ENCODE results near the gene BAIAP2L1.
"Not testable (repeated sequence)": the region's sequence is repeated elsewhere in the genome, so short reads cannot be mapped to it uniquely, and the experiment has no call there.

Gene BAIAP2L1

DNA sequence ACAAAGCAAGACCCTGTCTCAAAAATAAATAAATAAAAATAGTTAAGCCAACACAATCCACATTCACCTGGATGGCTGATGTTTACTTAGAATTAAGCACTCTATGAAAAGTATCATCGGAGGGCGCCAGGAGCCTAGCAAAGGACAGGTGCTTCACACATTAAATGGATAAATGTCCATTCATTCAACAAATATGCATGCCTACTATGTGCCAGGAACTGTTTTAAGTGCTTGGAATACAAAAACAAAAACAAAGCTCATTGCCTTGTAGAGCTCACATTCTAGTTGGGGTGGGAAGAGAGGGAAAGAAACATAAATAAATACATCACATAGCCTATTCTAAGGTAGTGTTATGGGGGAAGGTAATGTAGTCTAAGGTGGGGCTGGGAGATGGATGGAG, 4.1 kb downstream of the BAIAP2L1 start:
- no peak overlapping the region for H3K4me3 ChIP-seq (replicated peaks; ENCODE audit: low read depth, low read length)
- DNase-seq (ENCODE audit: extremely low read depth, low read depth) = no peak
- TF ChIP-seq CTCF (IDR thresholded peaks at IDR 0.05; ENCODE audit: low read depth, low read length, missing control alignments) = no peak

- H3K4me3 ChIP-seq (replicated peaks; ENCODE audit: low read depth, low read length) = no peak overlapping the region
- no peak for TF ChIP-seq CTCF (IDR thresholded peaks at IDR 0.05; ENCODE audit: low read depth, low read length, missing control alignments)
- DNase-seq (ENCODE audit: extremely low read depth, low read depth) = no peak
Observed at GRCh38 chr7:98395951-98396350, 4.9 kb downstream of the BAIAP2L1 start.

- no peak for TF ChIP-seq CTCF (IDR thresholded peaks at IDR 0.05; ENCODE audit: low read depth, low read length, missing control alignments)
- H3K4me3 ChIP-seq (replicated peaks; ENCODE audit: low read depth, low read length) = no peak overlapping the region
Observed at GRCh38 chr7:98395481-98395880, 5.4 kb downstream of the BAIAP2L1 start.

DNA sequence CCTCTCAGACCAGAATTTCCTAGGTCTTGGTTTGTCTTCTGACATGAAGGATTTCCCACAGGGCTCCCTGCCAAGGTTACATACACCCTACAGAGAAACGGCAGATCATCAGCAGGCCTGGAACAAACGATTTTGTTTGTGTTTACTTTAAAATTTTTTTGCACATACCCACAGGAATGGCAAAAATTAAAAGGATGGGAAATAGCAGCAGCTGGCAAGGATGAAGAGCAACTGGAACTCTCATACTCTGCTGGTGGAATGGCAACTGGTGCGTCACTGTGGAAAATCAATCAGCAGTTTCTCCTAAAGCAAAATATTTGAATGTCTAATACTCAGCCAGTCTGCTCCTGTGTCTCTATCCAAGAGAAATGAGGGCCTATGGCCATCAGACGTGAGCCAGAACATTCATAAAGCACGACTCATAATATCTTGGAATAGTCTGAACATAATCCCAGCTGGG, 6.5 kb downstream of the BAIAP2L1 start:
- DNase-seq (ENCODE audit: extremely low read depth, low read depth) = peak; percentile 43
- no peak overlapping the region for H3K4me3 ChIP-seq (replicated peaks; ENCODE audit: low read depth, low read length)
- TF ChIP-seq CTCF (IDR thresholded peaks at IDR 0.05; ENCODE audit: low read depth, low read length, missing control alignments) = no peak

More at GRCh38 chr7:98395481-98395880, 5.4 kb downstream of the BAIAP2L1 start:
- no peak for DNase-seq (ENCODE audit: extremely low read depth, low read depth)

DNA sequence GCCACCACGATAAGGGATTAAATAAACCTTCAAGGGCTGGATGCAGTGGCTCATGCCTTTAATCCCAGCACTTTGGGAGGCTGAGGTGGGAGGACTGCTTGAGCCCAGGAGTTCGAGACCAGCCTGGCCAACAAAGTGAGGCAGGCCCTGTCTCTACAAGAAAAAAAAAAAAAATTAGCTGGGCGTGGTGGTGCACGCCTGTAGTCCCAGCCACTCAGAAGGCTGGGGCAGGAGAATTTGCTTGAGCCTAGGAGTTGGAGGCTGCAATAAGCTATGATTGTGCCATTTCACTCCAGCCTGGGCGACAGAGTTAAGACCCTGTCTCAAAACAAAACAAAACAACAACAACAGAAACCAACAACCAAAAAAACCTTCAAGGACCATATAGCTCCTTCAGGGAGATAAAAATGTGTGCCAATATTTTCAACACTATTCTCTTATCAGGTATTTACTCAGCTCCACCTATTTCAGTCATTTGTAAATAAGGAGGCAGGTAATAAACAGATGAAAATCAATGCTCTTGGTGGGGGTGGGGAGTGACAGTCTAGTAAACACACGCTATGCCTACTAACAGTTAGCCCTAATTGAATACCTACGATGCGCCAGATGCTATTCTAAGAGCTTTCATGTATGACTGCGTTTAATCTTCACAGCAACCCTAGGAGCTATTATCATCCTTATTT, 13.2 kb downstream of the BAIAP2L1 start:
- H3K4me3 ChIP-seq (replicated peaks; ENCODE audit: low read depth, low read length) = no peak overlapping the region
- no peak for TF ChIP-seq CTCF (IDR thresholded peaks at IDR 0.05; ENCODE audit: low read depth, low read length, missing control alignments)
- no peak for DNase-seq (ENCODE audit: extremely low read depth, low read depth)

DNA sequence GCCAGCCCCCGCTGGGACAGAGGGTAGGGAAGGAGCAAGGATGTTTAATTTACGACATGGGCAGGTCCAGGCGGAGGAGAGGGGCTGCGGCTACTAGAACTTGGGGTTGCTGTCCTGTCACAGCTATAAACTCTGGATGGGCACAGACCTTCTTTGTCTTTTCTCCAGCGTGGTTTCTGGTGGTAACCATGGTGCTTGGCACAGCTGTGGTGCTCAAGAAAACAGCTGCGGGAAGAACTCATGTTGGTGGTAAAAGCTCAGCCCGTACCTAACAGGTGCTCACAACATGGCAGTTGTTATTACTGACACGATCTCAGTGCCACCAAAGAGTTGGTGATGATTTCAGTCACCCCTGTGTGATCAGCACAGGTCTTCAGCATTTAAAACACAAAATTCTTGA, 13.8 kb downstream of the BAIAP2L1 start:
- no peak for DNase-seq (ENCODE audit: extremely low read depth, low read depth)
- no peak for TF ChIP-seq CTCF (IDR thresholded peaks at IDR 0.05; ENCODE audit: low read depth, low read length, missing control alignments)
- no peak overlapping the region for H3K4me3 ChIP-seq (replicated peaks; ENCODE audit: low read depth, low read length)

GRCh38 chr7:98385532-98385931, 15.4 kb downstream of the BAIAP2L1 start:
- DNase-seq (ENCODE audit: extremely low read depth, low read depth); H3K4me3 ChIP-seq (replicated peaks; ENCODE audit: low read depth, low read length): not testable (repeated sequence)

Measured in HFF-Myc (cell line).